WTC11 (cell line): ENCODE measurements around the gene DTX3L. TPM values are rescaled to one million over a fixed set of nuclear protein-coding genes. Genes with fewer than 3 reads are reported as not detected.

Experiments used
- ATAC-seq: fragments of 200-7000 bp; cut with Tn5 transposase; 2 replicates; pipeline ENCODE4 v1.10.0; 2021; ENCODE audit warnings: mild to moderate bottlenecking, moderate library complexity
- CTCF ChIA-PET: fragments of 300-600 bp; sonication (Branson Sonifier 250); formaldehyde crosslinking; loops from one replicate; lab custom pipeline; 2021; ENCODE audit warnings: antibody characterized with exemption; lab: Charles Lee
- POLR2A ChIA-PET: fragments of 350-600 bp; sonication (Branson Sonifier 250); formaldehyde crosslinking; loops from one replicate; lab custom pipeline; 2021; ENCODE audit warnings: antibody characterized with exemption; lab: Charles Lee
- DNase-seq: peaks from one replicate; pipeline ENCODE4 v3.0.0; 2021; ENCODE audit warnings: low spot score
- H3K27ac Mint-ChIP-seq: 2 replicates; pipeline ENCODE4 v1.8.0; 2021; ENCODE audit warnings: mixed read lengths
- H3K27me3 Mint-ChIP-seq: 2 replicates; pipeline ENCODE4 v1.8.0; 2021; ENCODE audit warnings: low read depth, mild to moderate bottlenecking, moderate library complexity, mixed read lengths
- H3K36me3 Mint-ChIP-seq: 2 replicates; pipeline ENCODE4 v1.8.0; 2021; ENCODE audit warnings: mixed read lengths
- H3K4me1 Mint-ChIP-seq: 2 replicates; pipeline ENCODE4 v1.8.0; 2022; ENCODE audit warnings: mixed read lengths
- H3K4me3 Mint-ChIP-seq: 2 replicates; pipeline ENCODE4 v1.8.0; 2021; ENCODE audit warnings: mild to moderate bottlenecking, moderate library complexity, mixed read lengths
- H3K9me3 Mint-ChIP-seq: 2 replicates; pipeline ENCODE4 v1.8.0; 2021; ENCODE audit warnings: mixed read lengths
- FOXK1 ChIP-seq: sonication (generic); formaldehyde crosslinking; IDR thresholded peaks from 2 replicates; pipeline ENCODE4 v1.8.0; 2022; ENCODE audit warnings: mild to moderate bottlenecking, moderate library complexity, missing genetic modification reagents
- GRHL2 ChIP-seq: fragments of 250-450 bp; sonication (Bioruptor Pico); IDR thresholded peaks from 2 replicates; pipeline ENCODE4 v1.8.0; 2022; ENCODE audit warnings: mild to moderate bottlenecking, moderate library complexity; ENCODE audit not compliant: insufficient replicate concordance, severe bottlenecking
- NFATC4 ChIP-seq: fragments of 250-450 bp; sonication (Bioruptor Pico); IDR thresholded peaks from 2 replicates; pipeline ENCODE4 v1.9.0; 2021; ENCODE audit warnings: mild to moderate bottlenecking
- NFE2L1 ChIP-seq: sonication (generic); formaldehyde crosslinking; IDR thresholded peaks from 2 replicates; pipeline ENCODE4 v1.8.1; 2023; ENCODE audit warnings: missing genetic modification reagents
- NR1H2 ChIP-seq: sonication (generic); formaldehyde crosslinking; IDR thresholded peaks from 2 replicates; pipeline ENCODE4 v1.9.0; 2021; ENCODE audit warnings: mild to moderate bottlenecking, moderate library complexity, missing genetic modification reagents
- NR2C2 ChIP-seq: sonication (generic); formaldehyde crosslinking; IDR thresholded peaks from 2 replicates; pipeline ENCODE4 v1.8.0; 2022; ENCODE audit warnings: mild to moderate bottlenecking, missing genetic modification reagents
- NR3C1 ChIP-seq: sonication (generic); formaldehyde crosslinking; conservative IDR thresholded peaks from 2 replicates; pipeline ENCODE4 v1.8.1; 2023; ENCODE audit warnings: low read depth, mild to moderate bottlenecking, missing genetic modification reagents
- SMAD3 ChIP-seq: sonication (generic); formaldehyde crosslinking; IDR thresholded peaks from 2 replicates; pipeline ENCODE4 v1.8.0; 2022; ENCODE audit warnings: missing genetic modification reagents, mild to moderate bottlenecking, borderline replicate concordance
- ZNF263 ChIP-seq: sonication (generic); formaldehyde crosslinking; IDR thresholded peaks from 2 replicates; pipeline ENCODE4 v1.8.1; 2022; ENCODE audit warnings: low read depth, mild to moderate bottlenecking, moderate library complexity, missing genetic modification reagents
- total RNA-seq: library from RNA; stranded (reverse); gene quantifications from 3 replicates; pipeline ENCODE4 v1.2.3, GENCODE V29; 2021
- TF ChIP-seq, protein P1 (sequence below): sonication (generic); formaldehyde crosslinking; IDR thresholded peaks from 2 replicates; pipeline ENCODE4 v1.8.1; 2023; ENCODE audit warnings: mild to moderate bottlenecking, missing genetic modification reagents, moderate library complexity
- TF ChIP-seq, protein P2 (sequence below): sonication (generic); formaldehyde crosslinking; IDR thresholded peaks from 2 replicates; pipeline ENCODE4 v1.8.1; 2023; ENCODE audit warnings: mild to moderate bottlenecking, moderate library complexity, missing genetic modification reagents
- TF ChIP-seq, protein P3 (sequence below): sonication (generic); formaldehyde crosslinking; IDR thresholded peaks from 2 replicates; pipeline ENCODE4 v1.8.1; 2022; ENCODE audit warnings: missing genetic modification reagents, borderline replicate concordance
- TF ChIP-seq, protein P4 (sequence below): sonication (generic); formaldehyde crosslinking; IDR thresholded peaks from 2 replicates; pipeline ENCODE4 v1.8.1; 2022; ENCODE audit warnings: low read depth, missing genetic modification reagents, borderline replicate concordance
- TF ChIP-seq, protein P5 (sequence below): sonication (generic); formaldehyde crosslinking; conservative IDR thresholded peaks from 2 replicates; pipeline ENCODE4 v1.8.1; 2022; ENCODE audit warnings: mild to moderate bottlenecking, missing genetic modification reagents
- TF ChIP-seq, protein P6 (sequence below): sonication (generic); formaldehyde crosslinking; IDR thresholded peaks from 2 replicates; pipeline ENCODE4 v1.8.0; 2022; ENCODE audit warnings: missing genetic modification reagents
- TF ChIP-seq, protein P7 (sequence below): sonication (generic); formaldehyde crosslinking; conservative IDR thresholded peaks from 2 replicates; pipeline ENCODE4 v1.8.1; 2023; ENCODE audit warnings: mild to moderate bottlenecking, low read depth, missing genetic modification reagents, moderate library complexity
- TF ChIP-seq, protein P8 (sequence below): fragments of 250-450 bp; sonication (Bioruptor Pico); conservative IDR thresholded peaks from 2 replicates; pipeline ENCODE4 v1.9.0; 2021; ENCODE audit warnings: mild to moderate bottlenecking

The DTX3L gene
- total RNA-seq, 1 experiment from 2014 or later = 4.6 TPM

DNA sequence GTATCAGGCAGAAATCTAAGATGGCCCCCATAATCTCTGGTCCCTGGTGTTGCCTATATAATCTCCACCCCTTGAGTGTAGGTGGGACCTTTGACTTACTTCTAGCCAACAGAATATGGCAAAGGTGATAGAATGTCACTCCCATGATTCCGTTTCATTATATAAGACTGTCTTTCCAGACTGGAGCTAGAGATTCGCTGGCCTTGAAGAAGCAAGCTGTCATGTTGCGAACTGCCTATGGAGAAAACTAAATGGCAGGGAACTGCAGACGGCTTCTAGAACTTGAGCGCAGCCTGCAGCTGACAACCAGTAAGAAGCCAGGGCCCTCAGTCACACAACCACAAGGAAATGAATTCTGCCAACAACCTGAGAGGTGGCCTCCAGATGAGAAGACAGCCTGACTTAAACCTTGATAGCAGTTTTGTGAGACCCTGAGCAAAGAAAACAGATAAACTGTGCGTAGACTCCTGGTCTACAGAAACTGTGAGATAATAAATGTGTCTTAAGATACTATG is 47.2 kb upstream of the DTX3L start:
- no peak for ATAC-seq

More for the DNA sequence above, 47.2 kb upstream of the DTX3L start:
- H3K36me3 Mint-ChIP-seq = no peaks in the 10 kb centered on the region
- no peak overlapping the region; the same call in 1 of the 2 replicates for H3K27ac Mint-ChIP-seq
- POLR2A ChIA-PET = no interaction called here
- no peaks in the 10 kb centered on the region for H3K9me3 Mint-ChIP-seq
- peaks cover 5% of the 10 kb centered on the region; the same call in 1 of the 2 replicates for H3K27me3 Mint-ChIP-seq
- CTCF ChIA-PET = no interaction called here
- H3K4me1 Mint-ChIP-seq = peaks cover 17% of the 10 kb centered on the region
- TF ChIP-seq NR1H2 (CRISPR knock-in tag) (no peak), NFE2L1 (CRISPR knock-in tag) (no peak), NFATC4 (no peak), FOXK1 (CRISPR knock-in tag) (no peak), SMAD3 (no peak), NR2C2 (CRISPR knock-in tag) (no peak), ZNF263 (CRISPR knock-in tag) (no peak), GRHL2 (CRISPR knock-in tag) (no peak), NR3C1 (CRISPR knock-in tag) (no peak)
- TF ChIP-seq, protein P1, sequence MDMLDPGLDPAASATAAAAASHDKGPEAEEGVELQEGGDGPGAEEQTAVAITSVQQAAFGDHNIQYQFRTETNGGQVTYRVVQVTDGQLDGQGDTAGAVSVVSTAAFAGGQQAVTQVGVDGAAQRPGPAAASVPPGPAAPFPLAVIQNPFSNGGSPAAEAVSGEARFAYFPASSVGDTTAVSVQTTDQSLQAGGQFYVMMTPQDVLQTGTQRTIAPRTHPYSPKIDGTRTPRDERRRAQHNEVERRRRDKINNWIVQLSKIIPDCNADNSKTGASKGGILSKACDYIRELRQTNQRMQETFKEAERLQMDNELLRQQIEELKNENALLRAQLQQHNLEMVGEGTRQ = no peak
- TF ChIP-seq, protein P2, sequence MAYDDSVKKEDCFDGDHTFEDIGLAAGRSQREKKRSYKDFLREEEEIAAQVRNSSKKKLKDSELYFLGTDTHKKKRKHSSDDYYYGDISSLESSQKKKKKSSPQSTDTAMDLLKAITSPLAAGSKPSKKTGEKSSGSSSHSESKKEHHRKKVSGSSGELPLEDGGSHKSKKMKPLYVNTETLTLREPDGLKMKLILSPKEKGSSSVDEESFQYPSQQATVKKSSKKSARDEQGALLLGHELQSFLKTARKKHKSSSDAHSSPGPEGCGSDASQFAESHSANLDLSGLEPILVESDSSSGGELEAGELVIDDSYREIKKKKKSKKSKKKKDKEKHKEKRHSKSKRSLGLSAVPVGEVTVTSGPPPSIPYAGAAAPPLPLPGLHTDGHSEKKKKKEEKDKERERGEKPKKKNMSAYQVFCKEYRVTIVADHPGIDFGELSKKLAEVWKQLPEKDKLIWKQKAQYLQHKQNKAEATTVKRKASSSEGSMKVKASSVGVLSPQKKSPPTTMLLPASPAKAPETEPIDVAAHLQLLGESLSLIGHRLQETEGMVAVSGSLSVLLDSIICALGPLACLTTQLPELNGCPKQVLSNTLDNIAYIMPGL (CRISPR knock-in tag) = no peak
- TF ChIP-seq, protein P3, sequence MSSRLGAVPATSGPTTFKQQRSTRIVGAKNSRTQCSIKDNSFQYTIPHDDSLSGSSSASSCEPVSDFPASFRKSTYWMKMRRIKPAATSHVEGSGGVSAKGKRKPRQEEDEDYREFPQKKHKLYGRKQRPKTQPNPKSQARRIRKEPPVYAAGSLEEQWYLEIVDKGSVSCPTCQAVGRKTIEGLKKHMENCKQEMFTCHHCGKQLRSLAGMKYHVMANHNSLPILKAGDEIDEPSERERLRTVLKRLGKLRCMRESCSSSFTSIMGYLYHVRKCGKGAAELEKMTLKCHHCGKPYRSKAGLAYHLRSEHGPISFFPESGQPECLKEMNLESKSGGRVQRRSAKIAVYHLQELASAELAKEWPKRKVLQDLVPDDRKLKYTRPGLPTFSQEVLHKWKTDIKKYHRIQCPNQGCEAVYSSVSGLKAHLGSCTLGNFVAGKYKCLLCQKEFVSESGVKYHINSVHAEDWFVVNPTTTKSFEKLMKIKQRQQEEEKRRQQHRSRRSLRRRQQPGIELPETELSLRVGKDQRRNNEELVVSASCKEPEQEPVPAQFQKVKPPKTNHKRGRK (CRISPR knock-in tag) = no peak
- TF ChIP-seq, protein P4, sequence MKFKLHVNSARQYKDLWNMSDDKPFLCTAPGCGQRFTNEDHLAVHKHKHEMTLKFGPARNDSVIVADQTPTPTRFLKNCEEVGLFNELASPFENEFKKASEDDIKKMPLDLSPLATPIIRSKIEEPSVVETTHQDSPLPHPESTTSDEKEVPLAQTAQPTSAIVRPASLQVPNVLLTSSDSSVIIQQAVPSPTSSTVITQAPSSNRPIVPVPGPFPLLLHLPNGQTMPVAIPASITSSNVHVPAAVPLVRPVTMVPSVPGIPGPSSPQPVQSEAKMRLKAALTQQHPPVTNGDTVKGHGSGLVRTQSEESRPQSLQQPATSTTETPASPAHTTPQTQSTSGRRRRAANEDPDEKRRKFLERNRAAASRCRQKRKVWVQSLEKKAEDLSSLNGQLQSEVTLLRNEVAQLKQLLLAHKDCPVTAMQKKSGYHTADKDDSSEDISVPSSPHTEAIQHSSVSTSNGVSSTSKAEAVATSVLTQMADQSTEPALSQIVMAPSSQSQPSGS (CRISPR knock-in tag) = no peak
- TF ChIP-seq, protein P5, sequence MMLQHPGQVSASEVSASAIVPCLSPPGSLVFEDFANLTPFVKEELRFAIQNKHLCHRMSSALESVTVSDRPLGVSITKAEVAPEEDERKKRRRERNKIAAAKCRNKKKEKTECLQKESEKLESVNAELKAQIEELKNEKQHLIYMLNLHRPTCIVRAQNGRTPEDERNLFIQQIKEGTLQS (CRISPR knock-in tag) = no peak
- TF ChIP-seq, protein P6, sequence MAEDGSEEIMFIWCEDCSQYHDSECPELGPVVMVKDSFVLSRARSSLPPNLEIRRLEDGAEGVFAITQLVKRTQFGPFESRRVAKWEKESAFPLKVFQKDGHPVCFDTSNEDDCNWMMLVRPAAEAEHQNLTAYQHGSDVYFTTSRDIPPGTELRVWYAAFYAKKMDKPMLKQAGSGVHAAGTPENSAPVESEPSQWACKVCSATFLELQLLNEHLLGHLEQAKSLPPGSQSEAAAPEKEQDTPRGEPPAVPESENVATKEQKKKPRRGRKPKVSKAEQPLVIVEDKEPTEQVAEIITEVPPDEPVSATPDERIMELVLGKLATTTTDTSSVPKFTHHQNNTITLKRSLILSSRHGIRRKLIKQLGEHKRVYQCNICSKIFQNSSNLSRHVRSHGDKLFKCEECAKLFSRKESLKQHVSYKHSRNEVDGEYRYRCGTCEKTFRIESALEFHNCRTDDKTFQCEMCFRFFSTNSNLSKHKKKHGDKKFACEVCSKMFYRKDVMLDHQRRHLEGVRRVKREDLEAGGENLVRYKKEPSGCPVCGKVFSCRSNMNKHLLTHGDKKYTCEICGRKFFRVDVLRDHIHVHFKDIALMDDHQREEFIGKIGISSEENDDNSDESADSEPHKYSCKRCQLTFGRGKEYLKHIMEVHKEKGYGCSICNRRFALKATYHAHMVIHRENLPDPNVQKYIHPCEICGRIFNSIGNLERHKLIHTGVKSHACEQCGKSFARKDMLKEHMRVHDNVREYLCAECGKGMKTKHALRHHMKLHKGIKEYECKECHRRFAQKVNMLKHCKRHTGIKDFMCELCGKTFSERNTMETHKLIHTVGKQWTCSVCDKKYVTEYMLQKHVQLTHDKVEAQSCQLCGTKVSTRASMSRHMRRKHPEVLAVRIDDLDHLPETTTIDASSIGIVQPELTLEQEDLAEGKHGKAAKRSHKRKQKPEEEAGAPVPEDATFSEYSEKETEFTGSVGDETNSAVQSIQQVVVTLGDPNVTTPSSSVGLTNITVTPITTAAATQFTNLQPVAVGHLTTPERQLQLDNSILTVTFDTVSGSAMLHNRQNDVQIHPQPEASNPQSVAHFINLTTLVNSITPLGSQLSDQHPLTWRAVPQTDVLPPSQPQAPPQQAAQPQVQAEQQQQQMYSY (CRISPR knock-in tag) = no peak
- TF ChIP-seq, protein P7, sequence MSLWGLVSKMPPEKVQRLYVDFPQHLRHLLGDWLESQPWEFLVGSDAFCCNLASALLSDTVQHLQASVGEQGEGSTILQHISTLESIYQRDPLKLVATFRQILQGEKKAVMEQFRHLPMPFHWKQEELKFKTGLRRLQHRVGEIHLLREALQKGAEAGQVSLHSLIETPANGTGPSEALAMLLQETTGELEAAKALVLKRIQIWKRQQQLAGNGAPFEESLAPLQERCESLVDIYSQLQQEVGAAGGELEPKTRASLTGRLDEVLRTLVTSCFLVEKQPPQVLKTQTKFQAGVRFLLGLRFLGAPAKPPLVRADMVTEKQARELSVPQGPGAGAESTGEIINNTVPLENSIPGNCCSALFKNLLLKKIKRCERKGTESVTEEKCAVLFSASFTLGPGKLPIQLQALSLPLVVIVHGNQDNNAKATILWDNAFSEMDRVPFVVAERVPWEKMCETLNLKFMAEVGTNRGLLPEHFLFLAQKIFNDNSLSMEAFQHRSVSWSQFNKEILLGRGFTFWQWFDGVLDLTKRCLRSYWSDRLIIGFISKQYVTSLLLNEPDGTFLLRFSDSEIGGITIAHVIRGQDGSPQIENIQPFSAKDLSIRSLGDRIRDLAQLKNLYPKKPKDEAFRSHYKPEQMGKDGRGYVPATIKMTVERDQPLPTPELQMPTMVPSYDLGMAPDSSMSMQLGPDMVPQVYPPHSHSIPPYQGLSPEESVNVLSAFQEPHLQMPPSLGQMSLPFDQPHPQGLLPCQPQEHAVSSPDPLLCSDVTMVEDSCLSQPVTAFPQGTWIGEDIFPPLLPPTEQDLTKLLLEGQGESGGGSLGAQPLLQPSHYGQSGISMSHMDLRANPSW (CRISPR knock-in tag) = no peak
- TF ChIP-seq, protein P8, sequence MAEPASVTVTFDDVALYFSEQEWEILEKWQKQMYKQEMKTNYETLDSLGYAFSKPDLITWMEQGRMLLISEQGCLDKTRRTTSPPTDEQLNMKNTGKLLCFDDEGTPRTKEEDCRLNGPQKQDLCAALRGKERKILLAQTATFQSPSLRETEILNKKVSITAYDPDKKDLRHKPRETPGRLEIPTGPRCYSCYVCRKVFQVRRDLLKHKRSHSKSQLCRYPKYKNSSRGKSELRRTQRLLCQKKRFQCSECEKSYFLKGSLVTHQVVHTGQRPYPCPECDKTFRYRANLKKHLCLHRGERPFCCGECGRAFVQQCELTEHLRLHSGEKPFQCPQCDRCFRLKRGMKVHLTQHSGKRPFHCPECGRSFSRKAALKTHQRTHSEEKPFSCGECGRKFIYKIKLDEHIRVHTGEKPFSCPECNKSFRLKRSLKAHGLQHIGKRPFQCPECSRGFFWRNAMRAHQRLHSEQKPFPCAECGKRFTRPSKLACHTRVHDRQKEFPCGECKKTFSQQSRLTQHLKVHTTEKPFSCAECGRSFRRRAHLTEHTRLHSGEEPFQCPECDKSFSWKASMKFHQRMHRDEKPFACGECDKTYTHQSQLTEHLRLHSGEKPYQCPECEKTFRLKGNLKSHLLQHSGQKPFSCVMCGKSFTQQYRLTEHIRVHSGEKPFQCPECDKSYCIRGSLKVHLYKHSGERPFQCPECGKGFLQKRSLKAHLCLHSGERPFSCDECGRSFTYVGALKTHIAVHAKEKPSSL = no peak
- no peak overlapping the region for H3K4me3 Mint-ChIP-seq
- no peak for DNase-seq
